Thyroid gland (tissue), 4 donors: ENCODE measurements around the gene PFDN6. TPM values are rescaled to one million over a fixed set of nuclear protein-coding genes. Genes with fewer than 3 reads are reported as not detected.

Source experiments
- DNase-seq, 2 donors: peaks; one replicate each; pipeline ENCODE4 v3.0.0-alpha.2; 2019
- H3K27ac ChIP-seq, 3 donors: fragments of 200-600 bp; sonication (generic); 1 replicate in 2 of 3; 2 replicates in 1 of 3; pipeline ENCODE4 v1.5.1; 2016 to 2019; ENCODE audit warnings: mild to moderate bottlenecking in 1 of 3, moderate library complexity in 1 of 3
- H3K27me3 ChIP-seq: fragments of 200-600 bp; sonication (generic); one replicate; pipeline ENCODE4 v1.5.1; 2019
- H3K36me3 ChIP-seq, 2 donors: fragments of 200-600 bp; sonication (generic); one replicate each; pipeline ENCODE4 v1.5.1; 2016 to 2019
- H3K4me1 ChIP-seq, 2 donors: fragments of 200-600 bp; sonication (generic); one replicate each; pipeline ENCODE4 v1.5.1; 2017 to 2019
- H3K4me3 ChIP-seq, 3 donors: fragments of 200-600 bp; sonication (generic); replicated peaks in 1 of 3; 1 replicate in 2 of 3; 2 replicates in 1 of 3; pipeline ENCODE4 v1.5.1; 2016; ENCODE audit warnings: mild to moderate bottlenecking in 1 of 3
- H3K9me3 ChIP-seq: fragments of 200-600 bp; sonication (generic); one replicate; pipeline ENCODE4 v1.5.1; 2017
- POLR2A ChIP-seq, 2 donors: fragments of 450-650 bp; IDR thresholded peaks; one replicate each; pipeline ENCODE4 v1.6.1; 2017; ENCODE audit warnings: antibody characterized with exemption in 2 of 2, mild to moderate bottlenecking in 2 of 2, moderate library complexity in 1 of 2
- WGBS, 2 donors: methylation state at CpG; one replicate each; pipeline ENCODE4 v1.1.5; 2017; 5-methylcytosine and 5-hydroxymethylcytosine counted together
- intact Hi-C: fragments of 100-400 bp; cut with DNase I; formaldehyde crosslinking; loops from one replicate; pipeline ENCODE4 v1.15.1; 2023
- total RNA-seq, 4 donors: library from RNA; depleted of rRNA; stranded (reverse); fragments of >200 nt; gene quantifications; one replicate each; pipeline ENCODE4 v1.2.3, GENCODE V29; 2016
- TF ChIP-seq, protein P1 (sequence below), 6 experiments: fragments of 200-600 bp in 3 of 6; fragments of 450-650 bp in 3 of 6; sonication (generic) in 3 of 6; IDR thresholded peaks; one replicate each; pipeline ENCODE4 v1.5.1; 2016 to 2019; ENCODE audit warnings: antibody characterized with exemption in 6 of 6, mild to moderate bottlenecking in 2 of 6, inconsistent platforms in 1 of 6, moderate library complexity in 1 of 6

The PFDN6 gene
- total RNA-seq, 4 donors from 2014 or later, result 29.1 to 51.9 (median 35.6) TPM

DNA sequence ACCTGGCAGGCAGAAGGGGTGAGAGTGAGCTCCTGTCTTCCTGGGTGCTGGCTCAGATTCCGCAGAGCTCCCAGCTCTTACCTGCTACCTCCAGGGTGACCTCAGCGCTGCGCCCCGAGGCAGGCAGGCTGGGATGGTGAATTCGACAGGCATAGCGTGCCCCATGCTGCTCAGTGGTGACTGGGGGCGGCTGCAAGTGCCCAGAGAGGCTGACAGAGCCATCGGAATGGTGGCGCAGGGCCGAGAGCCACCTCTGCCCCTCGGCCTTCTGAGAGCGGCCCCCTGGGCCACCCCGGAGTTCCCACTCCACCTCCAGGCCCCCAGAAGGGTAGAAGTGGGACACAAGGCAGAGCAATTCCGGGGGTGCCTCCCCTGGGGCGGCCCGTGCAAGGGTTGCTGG, 14.8 kb downstream of the PFDN6 start:
- no peak for TF ChIP-seq POLR2A (IDR thresholded peaks at IDR 0.05)
- TF ChIP-seq, protein P1, sequence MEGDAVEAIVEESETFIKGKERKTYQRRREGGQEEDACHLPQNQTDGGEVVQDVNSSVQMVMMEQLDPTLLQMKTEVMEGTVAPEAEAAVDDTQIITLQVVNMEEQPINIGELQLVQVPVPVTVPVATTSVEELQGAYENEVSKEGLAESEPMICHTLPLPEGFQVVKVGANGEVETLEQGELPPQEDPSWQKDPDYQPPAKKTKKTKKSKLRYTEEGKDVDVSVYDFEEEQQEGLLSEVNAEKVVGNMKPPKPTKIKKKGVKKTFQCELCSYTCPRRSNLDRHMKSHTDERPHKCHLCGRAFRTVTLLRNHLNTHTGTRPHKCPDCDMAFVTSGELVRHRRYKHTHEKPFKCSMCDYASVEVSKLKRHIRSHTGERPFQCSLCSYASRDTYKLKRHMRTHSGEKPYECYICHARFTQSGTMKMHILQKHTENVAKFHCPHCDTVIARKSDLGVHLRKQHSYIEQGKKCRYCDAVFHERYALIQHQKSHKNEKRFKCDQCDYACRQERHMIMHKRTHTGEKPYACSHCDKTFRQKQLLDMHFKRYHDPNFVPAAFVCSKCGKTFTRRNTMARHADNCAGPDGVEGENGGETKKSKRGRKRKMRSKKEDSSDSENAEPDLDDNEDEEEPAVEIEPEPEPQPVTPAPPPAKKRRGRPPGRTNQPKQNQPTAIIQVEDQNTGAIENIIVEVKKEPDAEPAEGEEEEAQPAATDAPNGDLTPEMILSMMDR (IDR thresholded peaks at IDR 0.05), result no peak
- intact Hi-C loops, result no loop called here
- Histone ChIP-seq H3K27me3 (no peaks in the 10 kb centered on the region), H3K27ac (no peak overlapping the region), H3K36me3 (peaks cover 8 to 26% of the 10 kb centered on the region in 2 donors), H3K4me1 (peaks cover 7 to 13% of the 10 kb centered on the region in 2 donors), H3K4me3 (no peak overlapping the region), H3K9me3 (no peaks in the 10 kb centered on the region)
- 93 to 96% methylated on average over 3 to 9 of the region's 16 CpGs for WGBS, 2 donors
- no peak for DNase-seq

GRCh38 chr6:33305052-33305451, 15.7 kb downstream of the PFDN6 start:
- Histone ChIP-seq H3K4me1 (peaks cover 5 to 12% of the 10 kb centered on the region in 2 donors), H3K27me3 (no peaks in the 10 kb centered on the region), H3K36me3 (peaks cover 8 to 26% of the 10 kb centered on the region in 2 donors), H3K4me3 (no peak overlapping the region), H3K27ac (peak overlapping the region in 1 of 3 donors; percentile 10), H3K9me3 (no peaks in the 10 kb centered on the region)
- 84 to 88% methylated on average over 8 of the region's 8 CpGs for WGBS, 2 donors
- no peak for DNase-seq
- TF ChIP-seq POLR2A (IDR thresholded peaks at IDR 0.05), result no peak
- TF ChIP-seq, protein P1 (IDR thresholded peaks at IDR 0.05), result no peak
- intact Hi-C loops, result no loop called here

GRCh38 chr6:33306356-33306755, 17.0 kb downstream of the PFDN6 start:
- H3K4me3 ChIP-seq, result no peak overlapping the region
- peaks cover 0 to 2% of the 10 kb centered on the region in 2 donors for H3K4me1 ChIP-seq
- H3K9me3 ChIP-seq, result no peaks in the 10 kb centered on the region
- H3K36me3 ChIP-seq, result peaks cover 8 to 26% of the 10 kb centered on the region in 2 donors
- no peak overlapping the region for H3K27ac ChIP-seq
- intact Hi-C loops, result no loop called here
- TF ChIP-seq, protein P1 (IDR thresholded peaks at IDR 0.05), result no peak
- no peak for TF ChIP-seq POLR2A (IDR thresholded peaks at IDR 0.05)
- H3K27me3 ChIP-seq, result no peaks in the 10 kb centered on the region
- 87 to 91% methylated on average over 4 of the region's 4 CpGs for WGBS, 2 donors
- no peak for DNase-seq

DNA sequence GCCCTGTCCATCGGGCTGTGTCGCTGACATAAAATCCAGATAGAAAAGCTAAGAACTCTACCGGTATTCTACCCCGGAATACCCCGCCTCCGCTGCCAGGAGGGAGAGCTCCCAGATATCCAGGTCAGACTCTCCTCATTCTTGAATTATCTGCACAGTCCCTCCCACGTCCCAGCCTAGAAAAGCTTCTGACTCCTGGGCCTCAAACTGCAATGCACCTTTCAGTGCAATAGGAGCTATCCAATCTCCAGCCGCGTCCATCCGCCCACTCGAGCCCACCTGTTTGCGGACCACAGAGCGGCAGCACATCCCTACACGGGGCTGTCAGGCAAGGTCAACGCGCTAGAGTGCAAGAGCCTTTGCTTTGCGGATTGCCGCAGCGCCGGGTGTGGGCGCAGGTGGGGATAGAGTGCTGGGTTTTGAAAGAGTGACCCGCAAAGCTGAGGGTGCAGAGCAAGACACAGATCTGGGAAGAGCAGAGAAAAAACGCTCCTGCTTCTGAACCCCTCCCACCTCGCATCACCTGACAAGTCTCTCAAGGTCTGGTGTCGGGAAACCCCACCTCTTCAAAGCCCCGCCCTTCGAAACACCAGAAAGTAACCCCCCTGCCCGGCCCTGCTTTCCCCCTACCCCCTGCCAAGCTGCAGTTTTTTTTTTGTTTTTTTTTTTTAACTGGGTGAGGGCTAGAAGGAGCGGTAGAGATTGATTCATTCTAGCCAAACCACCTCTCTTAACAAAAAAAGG, 23.1 kb downstream of the PFDN6 start:
- no peaks in the 10 kb centered on the region for H3K9me3 ChIP-seq
- H3K27ac ChIP-seq, result peak overlapping the region; percentile 94 to 99 (median 98)
- 4 to 7% methylated on average over 18 to 29 of the region's 29 CpGs for WGBS, 2 donors
- peaks cover 24 to 39% of the 10 kb centered on the region in 2 donors for H3K4me1 ChIP-seq
- TF ChIP-seq, protein P1 (IDR thresholded peaks at IDR 0.05), result peak in 1 of 6 experiments; percentile 15
- TF ChIP-seq POLR2A (IDR thresholded peaks at IDR 0.05), result peak in 1 of 2 donors; percentile 45
- DNase-seq, result peak; percentile 95 to 98
- H3K27me3 ChIP-seq, result no peaks in the 10 kb centered on the region
- intact Hi-C loops, result no loop called here
- H3K36me3 ChIP-seq, result no peaks in the 10 kb centered on the region
- peak overlapping the region; percentile 29 to 92 (median 35) for H3K4me3 ChIP-seq

DNA sequence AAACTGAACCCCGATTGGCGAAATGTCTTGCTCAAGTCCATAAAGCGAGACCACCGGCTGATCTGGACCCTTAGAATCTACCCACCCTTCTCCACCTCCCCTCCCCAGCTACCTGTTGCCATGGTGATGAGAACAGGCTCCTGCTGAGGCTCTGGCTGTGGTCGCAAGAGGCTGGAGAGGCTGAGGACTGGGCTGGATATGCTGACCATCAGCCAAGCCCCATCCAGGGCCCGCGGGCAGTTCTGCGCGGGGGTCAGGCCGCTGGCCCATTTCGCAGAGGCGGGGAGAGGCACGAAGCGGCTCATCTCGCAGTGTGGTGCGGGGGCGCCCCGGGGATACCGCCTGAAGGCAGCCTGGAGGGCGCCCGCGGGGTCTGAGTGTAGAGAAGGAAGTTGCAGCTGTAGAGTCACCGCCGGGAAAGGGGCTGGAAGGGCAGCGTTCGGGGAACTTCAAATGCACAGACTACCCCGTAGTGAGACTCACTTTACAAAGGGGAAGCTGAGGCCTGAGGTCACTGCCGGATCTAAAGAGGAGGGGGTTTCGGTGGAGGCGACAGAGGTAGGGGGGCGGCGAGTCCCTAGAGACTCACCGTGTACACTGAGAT, 23.8 kb downstream of the PFDN6 start:
- peaks cover 24 to 40% of the 10 kb centered on the region in 2 donors for H3K4me1 ChIP-seq
- 0 to 1% methylated on average over 13 to 33 of the region's 33 CpGs for WGBS, 2 donors
- no peaks in the 10 kb centered on the region for H3K36me3 ChIP-seq
- H3K4me3 ChIP-seq, result peak overlapping the region; percentile 19 to 92 (median 35)
- intact Hi-C loops, result no loop called here
- H3K9me3 ChIP-seq, result no peaks in the 10 kb centered on the region
- DNase-seq, result peak; percentile 37 to 45
- H3K27me3 ChIP-seq, result no peaks in the 10 kb centered on the region
- H3K27ac ChIP-seq, result peak overlapping the region; percentile 94 to 99 (median 98)
- TF ChIP-seq POLR2A (IDR thresholded peaks at IDR 0.05), result no peak
- TF ChIP-seq, protein P1 (IDR thresholded peaks at IDR 0.05), result no peak
